Measurements from ENCODE around the gene SLC13A2.

GRCh38 chr17:28523876-28524275, 50.4 kb downstream of the SLC13A2 start:
- TF ChIP-seq POLR2A (IDR thresholded peaks at IDR 0.05): no peak
- TF ChIP-seq, protein P1, sequence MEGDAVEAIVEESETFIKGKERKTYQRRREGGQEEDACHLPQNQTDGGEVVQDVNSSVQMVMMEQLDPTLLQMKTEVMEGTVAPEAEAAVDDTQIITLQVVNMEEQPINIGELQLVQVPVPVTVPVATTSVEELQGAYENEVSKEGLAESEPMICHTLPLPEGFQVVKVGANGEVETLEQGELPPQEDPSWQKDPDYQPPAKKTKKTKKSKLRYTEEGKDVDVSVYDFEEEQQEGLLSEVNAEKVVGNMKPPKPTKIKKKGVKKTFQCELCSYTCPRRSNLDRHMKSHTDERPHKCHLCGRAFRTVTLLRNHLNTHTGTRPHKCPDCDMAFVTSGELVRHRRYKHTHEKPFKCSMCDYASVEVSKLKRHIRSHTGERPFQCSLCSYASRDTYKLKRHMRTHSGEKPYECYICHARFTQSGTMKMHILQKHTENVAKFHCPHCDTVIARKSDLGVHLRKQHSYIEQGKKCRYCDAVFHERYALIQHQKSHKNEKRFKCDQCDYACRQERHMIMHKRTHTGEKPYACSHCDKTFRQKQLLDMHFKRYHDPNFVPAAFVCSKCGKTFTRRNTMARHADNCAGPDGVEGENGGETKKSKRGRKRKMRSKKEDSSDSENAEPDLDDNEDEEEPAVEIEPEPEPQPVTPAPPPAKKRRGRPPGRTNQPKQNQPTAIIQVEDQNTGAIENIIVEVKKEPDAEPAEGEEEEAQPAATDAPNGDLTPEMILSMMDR (IDR thresholded peaks at IDR 0.05): no peak

Measured in body of pancreas (tissue), 4 donors.